IMR-90 (cell line): ENCODE results near the gene TMEM190. TPM values are rescaled to one million over a fixed set of nuclear protein-coding genes. Genes with fewer than 3 reads are reported as not detected.

Source experiments
- ATAC-seq: fragments of 200-7000 bp; cut with Tn5 transposase; 2 replicates; pipeline ENCODE4 v1.9.1; 2020; ENCODE audit warnings: low read depth, mild to moderate bottlenecking, moderate library complexity
- BruUV-seq: library from RNA; stranded (reverse); fragments of 400-500 nt; replicated peaks from 2 replicates; lab custom pipeline; 2021; lab: Mats Ljungman, UMichigan
- CTCF ChIA-PET: fragments of 300-600 bp; formaldehyde crosslinking; extraction: SDS; loops from one replicate; lab custom pipeline; 2021; ENCODE audit warnings: antibody characterized with exemption; lab: Yijun Ruan, JAX
- POLR2A ChIA-PET: fragments of 300-600 bp; sonication (Branson Sonifier 250); formaldehyde crosslinking; loops from one replicate; lab custom pipeline; 2022; ENCODE audit warnings: antibody characterized with exemption; ENCODE audit not compliant: unreplicated experiment; lab: Charles Lee
- DNase-seq: peaks from one replicate; pipeline ENCODE4 v3.0.0; 2013
- H2AFZ ChIP-seq: replicated peaks from 2 replicates; pipeline ENCODE3; 2013; ENCODE audit warnings: low read length, mild to moderate bottlenecking; ENCODE audit not compliant: poor library complexity
- H2AK5ac ChIP-seq: 2 replicates; pipeline ENCODE4 v1.6.1; 2013; ENCODE audit warnings: low read depth, low read length, inconsistent platforms
- H2AK9ac ChIP-seq: replicated peaks from 2 replicates; pipeline ENCODE3; 2013; ENCODE audit warnings: mild to moderate bottlenecking, low read depth, low read length, moderate library complexity; ENCODE audit not compliant: poor library complexity
- H2BK120ac ChIP-seq: 2 replicates; pipeline ENCODE4 v1.6.1; 2013; ENCODE audit warnings: low read depth, low read length, inconsistent platforms
- H2BK15ac ChIP-seq: 3 replicates; pipeline ENCODE4 v1.6.1; 2013; ENCODE audit warnings: low read depth, low read length, inconsistent platforms
- H2BK20ac ChIP-seq: 2 replicates; pipeline ENCODE4 v1.6.1; 2013; ENCODE audit warnings: low read depth, mild to moderate bottlenecking, inconsistent platforms, low read length, moderate library complexity
- H2BK5ac ChIP-seq: 2 replicates; pipeline ENCODE4 v1.6.1; 2013; ENCODE audit warnings: mild to moderate bottlenecking, low read depth, low read length, inconsistent platforms; ENCODE audit not compliant: poor library complexity, severe bottlenecking
- H3K14ac ChIP-seq: replicated peaks from 2 replicates; pipeline ENCODE4 v1.6.1; 2013; ENCODE audit warnings: low read depth, low read length, inconsistent platforms
- H3K18ac ChIP-seq: 2 replicates; pipeline ENCODE4 v1.6.1; 2013; ENCODE audit warnings: low read depth, low read length, control low read depth
- H3K23ac ChIP-seq: 2 replicates; pipeline ENCODE4 v1.6.1; 2013; ENCODE audit warnings: low read depth, low read length, inconsistent platforms
- H3K27ac ChIP-seq: 2 replicates; pipeline ENCODE4 v1.5.1; 2013; ENCODE audit warnings: mild to moderate bottlenecking, control low read depth, low read length; ENCODE audit not compliant: insufficient read depth
- H3K27me3 ChIP-seq: 2 replicates; pipeline ENCODE4 v1.6.1; 2013; ENCODE audit warnings: low read length; ENCODE audit not compliant: control insufficient read depth, insufficient read depth
- H3K36me3 ChIP-seq: 2 replicates; pipeline ENCODE4 v1.6.1; 2013; ENCODE audit warnings: low read length, mixed read lengths; ENCODE audit not compliant: control insufficient read depth, insufficient read depth
- H3K4ac ChIP-seq: 2 replicates; pipeline ENCODE4 v1.6.1; 2013; ENCODE audit warnings: low read depth, low read length, inconsistent platforms
- H3K4me1 ChIP-seq: 2 replicates; pipeline ENCODE4 v1.6.1; 2013; ENCODE audit warnings: low read length, mixed read lengths; ENCODE audit not compliant: control insufficient read depth, insufficient read depth
- H3K4me2 ChIP-seq: 2 replicates; pipeline ENCODE4 v1.6.1; 2013; ENCODE audit warnings: low read depth, mild to moderate bottlenecking, control low read depth, low read length, moderate library complexity
- H3K4me3 ChIP-seq: 2 replicates; pipeline ENCODE4 v1.5.1; 2013; ENCODE audit warnings: low read depth, mild to moderate bottlenecking, control low read depth, low read length, moderate library complexity; ENCODE audit not compliant: insufficient read depth
- H3K56ac ChIP-seq: 2 replicates; pipeline ENCODE4 v1.6.1; 2013; ENCODE audit warnings: low read length, inconsistent platforms; ENCODE audit not compliant: insufficient read depth; ENCODE audit errors: extremely low read depth
- H3K79me1 ChIP-seq, 2 experiments: 2 replicates each; pipeline ENCODE4 v1.6.1; 2013; ENCODE audit warnings: low read length in 2 of 2, inconsistent platforms in 1 of 2, low read depth in 1 of 2
- H3K9ac ChIP-seq: 2 replicates; pipeline ENCODE4 v1.6.1; 2013; ENCODE audit warnings: low read depth, low read length, control low read depth
- H3K9me1 ChIP-seq: 2 replicates; pipeline ENCODE4 v1.6.1; 2013; ENCODE audit warnings: low read length, inconsistent platforms; ENCODE audit not compliant: insufficient read depth
- H3K9me3 ChIP-seq: 2 replicates; pipeline ENCODE4 v1.6.1; 2013; ENCODE audit warnings: low read length; ENCODE audit not compliant: control insufficient read depth, insufficient read depth
- H4K20me1 ChIP-seq: 2 replicates; pipeline ENCODE4 v1.6.1; 2013; ENCODE audit warnings: low read length, inconsistent platforms; ENCODE audit not compliant: insufficient read depth
- H4K5ac ChIP-seq: 2 replicates; pipeline ENCODE4 v1.6.1; 2013; ENCODE audit warnings: mild to moderate bottlenecking, low read depth, low read length, control low read depth
- H4K8ac ChIP-seq, 2 experiments: 2 replicates each; pipeline ENCODE4 v1.6.1; 2013; ENCODE audit warnings: low read depth in 2 of 2, low read length in 2 of 2, control low read depth in 1 of 2, inconsistent platforms in 1 of 2
- H4K91ac ChIP-seq: 2 replicates; pipeline ENCODE4 v1.6.1; 2013; ENCODE audit warnings: low read depth, low read length, inconsistent platforms; ENCODE audit not compliant: insufficient read depth
- BHLHE40 ChIP-seq: fragments of 150-350 bp; IDR thresholded peaks from 2 replicates; pipeline ENCODE4 v1.6.1; 2016; ENCODE audit warnings: mild to moderate bottlenecking, low read depth, low read length
- MAFK ChIP-seq: IDR thresholded peaks from 2 replicates; pipeline ENCODE4 v1.6.1; 2012; ENCODE audit warnings: low read depth, low read length, improper control_type of control experiment
- POLR2A ChIP-seq: IDR thresholded peaks from 2 replicates; pipeline ENCODE4 v1.6.1; 2012; ENCODE audit warnings: mild to moderate bottlenecking, low read depth, low read length
- SMC3 ChIP-seq: fragments of 150-350 bp; IDR thresholded peaks from 2 replicates; pipeline ENCODE4 v1.6.1; 2016; ENCODE audit warnings: low read depth, mild to moderate bottlenecking, antibody characterized with exemption, low read length, moderate library complexity
- USF2 ChIP-seq: fragments of 150-350 bp; IDR thresholded peaks from 2 replicates; pipeline ENCODE4 v1.6.1; 2017; ENCODE audit warnings: mild to moderate bottlenecking, antibody characterized with exemption, low read length, low read depth
- WGBS, 2 experiments: methylation state at CpG; one replicate each; pipeline versions ENCODE4 v1.1.5 to v1.1.7; 2013; ENCODE audit warnings: missing lambda C conversion rate in 2 of 2; ENCODE audit not compliant: insufficient read length in 1 of 2; ENCODE audit errors: extremely low coverage in 2 of 2; 5-methylcytosine and 5-hydroxymethylcytosine counted together
- dilution Hi-C: fragments of 300-500 bp; cut with HindIII; formaldehyde crosslinking; loops from one replicate; pipeline ENCODE4 v1.14.3; 2018; ENCODE audit warnings: low sequenced_read_pairs; ENCODE audit not compliant: unreplicated experiment
- in situ Hi-C: fragments of 300-500 bp; cut with MboI; formaldehyde crosslinking; loops from 3 replicates; pipeline ENCODE4 v1.14.3; 2019; ENCODE audit warnings: low sequenced_read_pairs, inconsistent platforms, mixed read lengths
- intact Hi-C: fragments of 100-400 bp; cut with micrococcal nuclease; formaldehyde crosslinking; loops from 2 replicates; pipeline ENCODE4 v1.10.0; 2022
- polyA plus RNA-seq, 3 experiments: library from polyadenylated mRNA; depleted of rRNA; stranded (reverse); fragments of >200 nt; gene quantifications; 2 replicates each; pipeline ENCODE4 v1.2.3, GENCODE V29; 2012; ENCODE audit warnings: low replicate concordance in 1 of 3
- total RNA-seq: library from RNA; depleted of rRNA; stranded (reverse); fragments of >200 nt; gene quantifications from 2 replicates; pipeline ENCODE4 v1.2.3, GENCODE V29; 2012

Gene TMEM190
- total and polyA plus RNA-seq, 2 of the 4 experiments (the other 2 are of a cell fraction): 1.6 TPM; not detected in 1

DNA sequence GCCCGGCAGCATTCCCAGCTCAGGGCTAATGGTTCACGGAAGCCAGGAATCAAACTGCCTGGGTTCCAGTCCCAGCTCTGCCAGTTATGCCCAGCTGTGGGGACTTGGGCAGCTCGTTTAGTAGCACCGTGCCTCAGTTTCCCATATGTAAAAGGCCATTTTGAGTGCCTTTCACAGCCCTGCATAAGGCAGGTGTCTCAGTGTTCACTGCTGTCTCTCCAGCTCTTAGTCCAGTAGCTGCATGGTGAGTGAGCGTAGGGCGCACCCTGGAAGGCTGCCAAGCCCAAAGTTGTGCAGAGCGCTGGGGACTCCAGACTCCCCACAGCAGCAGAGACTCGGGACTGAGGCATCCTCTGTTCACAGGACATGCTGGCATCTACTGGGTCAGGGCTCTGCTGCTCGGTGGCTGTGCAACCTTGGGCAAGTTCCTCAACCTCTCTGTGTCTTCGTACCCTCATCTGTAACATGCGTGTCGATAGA is 14.6 kb downstream of the TMEM190 start:
- Histone ChIP-seq H3K4me2 (no peak overlapping the region), H3K36me3 (peaks cover 48% of the 10 kb centered on the region), H3K4me1 (peaks cover 36% of the 10 kb centered on the region), H3K9ac (no peak overlapping the region), H3K79me1 (peaks cover 19 to 63% of the 10 kb centered on the region in 2 experiments), H2BK20ac (no peak overlapping the region), H3K27ac (no peak overlapping the region), H4K8ac (peak overlapping the region in 1 of 2 experiments; percentile 21; a peak in 1 of 4 replicates), H2AK5ac (0 out of 2 replicates have a peak overlapping the region, but pooled peaks have one; percentile 18), H4K5ac (no peak overlapping the region), H4K20me1 (peaks cover 70% of the 10 kb centered on the region), H3K18ac (no peak overlapping the region), H3K4ac (0 out of 2 replicates have a peak overlapping the region, but pooled peaks have one; percentile 6), H2BK5ac (peak overlapping the region; percentile 52), H2BK120ac (no peak overlapping the region), H3K23ac (peak overlapping the region; percentile 73; the same call in 1 of the 2 replicates), H3K9me3 (no peaks in the 10 kb centered on the region), H3K56ac (no peak overlapping the region), H4K91ac (no peak overlapping the region), H2BK15ac (no peak overlapping the region), H3K14ac (no peak overlapping the region), H3K4me3 (no peak overlapping the region), H3K9me1 (peaks cover 31% of the 10 kb centered on the region), H2AFZ (no peak overlapping the region), H3K27me3 (no peaks in the 10 kb centered on the region), H2AK9ac (no peak overlapping the region)
- intact Hi-C loops: no loop called here
- in situ Hi-C loops: no loop called here
- CTCF ChIA-PET: interaction anchor here (0.6 kb wide), 1 partner anchor 31 kb away, joined by 3 read pairs; no protein-coding TSS in a partner anchor
- TF ChIP-seq USF2: no peak
- TF ChIP-seq BHLHE40: no peak
- TF ChIP-seq POLR2A: peak; percentile 72
- TF ChIP-seq SMC3: no peak
- TF ChIP-seq MAFK: no peak
- DNase-seq: no peak
- no TSS peak for BruUV-seq
- ATAC-seq: peak; percentile 8
- dilution Hi-C loops: no loop called here
- WGBS, 2 experiments: 81% methylated on average over 4 of the region's 12 CpGs; no CpG with 5 or more reads in 1 of the 2 experiments
- POLR2A ChIA-PET: interaction anchor here (0.5 kb wide), 1 partner anchor 23 kb away, joined by 3 read pairs; no protein-coding TSS in a partner anchor
